BLaER1 treated with 17β-estradiol and CSF1 and Interleukin-3, amounts not matched to agents 10 nM and 100 nM (cell line): ENCODE results near the gene BECN2.

Experiments used
- H3K27ac ChIP-seq, 11 experiments: shearing (Covaris generic); formaldehyde crosslinking; 2 replicates each; pipeline ENCODE4 v1.8.1; 2022
- H3K27me3 ChIP-seq, 11 experiments: shearing (Covaris generic); formaldehyde crosslinking; 2 replicates each; pipeline ENCODE4 v1.8.1; 2022
- H3K36me3 ChIP-seq, 11 experiments: shearing (Covaris generic); formaldehyde crosslinking; 2 replicates each; pipeline ENCODE4 v1.8.1; 2022
- H3K4me1 ChIP-seq, 10 experiments: shearing (Covaris generic); formaldehyde crosslinking; 2 replicates each; pipeline ENCODE4 v1.8.1; 2022
- H3K4me2 ChIP-seq, 11 experiments: shearing (Covaris generic); formaldehyde crosslinking; 2 replicates each; pipeline ENCODE4 v1.8.1; 2022
- H3K4me3 ChIP-seq, 10 experiments: shearing (Covaris generic); formaldehyde crosslinking; 2 replicates each; pipeline ENCODE4 v1.8.1; 2022
- H3K9ac ChIP-seq, 11 experiments: shearing (Covaris generic); formaldehyde crosslinking; 2 replicates each; pipeline ENCODE4 v1.8.1; 2022
- H3K9me3 ChIP-seq, 11 experiments: shearing (Covaris generic); formaldehyde crosslinking; replicated peaks in 1 of 11; 2 replicates each; pipeline ENCODE4 v1.8.1; 2022
- H4K20me1 ChIP-seq, 11 experiments: shearing (Covaris generic); formaldehyde crosslinking; 2 replicates each; pipeline ENCODE4 v1.8.1; 2022
- Cebpa-rat ChIP-seq, 11 experiments: shearing (Covaris generic); IDR thresholded peaks; 2 replicates each; pipeline ENCODE4 v1.8.1; 2022

BECN2 gene, protein sequence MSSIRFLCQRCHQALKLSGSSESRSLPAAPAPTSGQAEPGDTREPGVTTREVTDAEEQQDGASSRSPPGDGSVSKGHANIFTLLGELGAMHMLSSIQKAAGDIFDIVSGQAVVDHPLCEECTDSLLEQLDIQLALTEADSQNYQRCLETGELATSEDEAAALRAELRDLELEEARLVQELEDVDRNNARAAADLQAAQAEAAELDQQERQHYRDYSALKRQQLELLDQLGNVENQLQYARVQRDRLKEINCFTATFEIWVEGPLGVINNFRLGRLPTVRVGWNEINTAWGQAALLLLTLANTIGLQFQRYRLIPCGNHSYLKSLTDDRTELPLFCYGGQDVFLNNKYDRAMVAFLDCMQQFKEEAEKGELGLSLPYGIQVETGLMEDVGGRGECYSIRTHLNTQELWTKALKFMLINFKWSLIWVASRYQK

DNA sequence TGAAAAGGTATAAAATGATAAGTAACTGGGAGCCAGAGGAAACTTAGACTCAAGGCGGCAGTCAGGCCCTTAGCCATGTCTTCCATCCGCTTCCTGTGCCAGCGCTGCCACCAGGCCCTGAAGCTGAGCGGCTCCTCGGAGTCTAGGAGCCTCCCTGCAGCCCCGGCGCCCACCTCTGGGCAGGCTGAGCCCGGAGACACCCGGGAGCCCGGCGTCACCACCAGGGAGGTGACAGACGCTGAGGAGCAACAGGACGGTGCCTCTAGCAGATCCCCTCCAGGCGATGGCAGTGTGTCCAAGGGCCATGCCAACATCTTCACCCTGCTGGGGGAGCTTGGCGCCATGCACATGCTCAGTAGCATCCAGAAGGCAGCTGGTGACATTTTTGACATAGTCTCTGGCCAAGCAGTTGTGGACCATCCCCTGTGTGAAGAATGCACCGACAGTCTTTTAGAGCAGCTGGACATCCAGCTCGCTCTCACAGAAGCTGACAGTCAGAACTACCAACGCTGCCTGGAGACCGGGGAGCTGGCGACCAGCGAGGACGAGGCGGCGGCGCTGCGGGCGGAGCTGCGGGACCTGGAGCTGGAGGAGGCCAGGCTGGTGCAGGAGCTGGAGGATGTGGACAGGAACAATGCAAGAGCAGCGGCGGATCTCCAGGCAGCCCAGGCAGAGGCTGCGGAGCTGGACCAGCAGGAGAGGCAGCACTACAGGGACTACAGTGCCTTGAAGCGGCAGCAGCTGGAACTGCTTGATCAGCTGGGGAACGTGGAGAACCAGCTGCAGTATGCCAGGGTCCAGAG, at the start of gene BECN2:
Gene BECN2 (plus strand): TSS at position 76 of the 803 bp plus-strand sequence. CDS start 0 bp downstream, at position 76.
- Histone ChIP-seq H3K4me1 (no peaks in the 10 kb centered on the region), H3K9me3 (no peaks in the 10 kb centered on the region), H3K9ac (no peak within 1 kb of the TSS), H3K4me2 (no peak within 1 kb of the TSS), H3K27me3 (no peaks in the 10 kb centered on the region), H3K4me3 (no peak within 1 kb of the TSS), H3K27ac (no peak within 1 kb of the TSS), H4K20me1 (no peaks in the 10 kb centered on the region; a peak in 1 of 22 replicates), H3K36me3 (no peaks in the 10 kb centered on the region)
- no peak for TF ChIP-seq Cebpa-rat (IDR thresholded peaks at IDR 0.05)

DNA sequence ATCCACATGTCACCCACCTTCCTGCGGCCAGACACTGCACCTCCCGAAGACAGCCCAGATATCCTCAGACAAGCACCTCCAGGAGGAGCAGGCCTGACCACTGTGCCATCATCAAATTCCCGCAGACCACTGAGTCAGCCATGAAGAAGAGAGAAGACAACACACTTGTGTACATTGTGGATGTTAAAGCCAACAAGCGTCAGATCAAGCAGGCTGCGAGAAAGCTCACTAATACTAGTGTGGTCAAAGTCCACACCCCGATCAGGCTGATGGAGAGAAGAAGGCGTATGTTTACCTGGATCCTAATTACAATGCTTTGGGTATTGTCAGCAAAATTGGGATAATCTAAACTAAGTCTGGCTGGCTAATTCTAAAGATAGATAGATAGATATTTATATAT, 41.4 kb upstream of the BECN2 start:
- Histone ChIP-seq H3K9ac (no peak overlapping the region), H3K27ac (no peak overlapping the region), H3K9me3 (0 out of 22 replicates have a peak, but pooled peaks cover 0 to 6% (median 0%) of the 10 kb centered on the region in 11 experiments), H3K4me3 (no peak overlapping the region), H3K4me1 (peaks cover 0 to 17% (median 0%) of the 10 kb centered on the region in 10 experiments; a peak in 4 of 20 replicates), H3K4me2 (no peak overlapping the region), H3K27me3 (no peaks in the 10 kb centered on the region), H4K20me1 (no peaks in the 10 kb centered on the region), H3K36me3 (no peaks in the 10 kb centered on the region)
- TF ChIP-seq Cebpa-rat (IDR thresholded peaks at IDR 0.05), result no peak

DNA sequence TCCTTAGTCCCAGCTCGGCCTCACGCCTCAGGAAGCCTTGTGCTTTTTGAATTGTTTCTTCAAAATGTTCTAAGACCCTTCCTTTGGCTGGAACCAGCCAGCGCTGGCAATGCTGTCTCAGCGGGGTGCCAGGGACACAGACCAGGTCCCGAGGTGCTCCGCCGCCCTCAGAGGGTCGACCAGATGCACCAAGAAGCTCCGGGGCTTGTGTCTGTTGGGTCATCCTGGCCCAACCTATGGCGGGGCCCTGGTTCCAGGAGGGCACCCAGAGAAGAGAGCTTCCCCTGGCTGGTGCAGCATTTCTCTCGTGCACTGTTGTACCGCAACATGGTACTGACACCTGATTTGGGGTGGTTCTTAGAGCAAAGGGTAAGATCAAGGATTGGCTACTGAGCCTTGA, 40.1 kb upstream of the BECN2 start:
- no peak overlapping the region for H3K4me2 ChIP-seq
- H4K20me1 ChIP-seq, result no peaks in the 10 kb centered on the region
- no peak overlapping the region for H3K4me3 ChIP-seq
- no peak overlapping the region for H3K9ac ChIP-seq
- no peak for TF ChIP-seq Cebpa-rat (IDR thresholded peaks at IDR 0.05)
- no peaks in the 10 kb centered on the region for H3K36me3 ChIP-seq
- H3K27ac ChIP-seq, result no peak overlapping the region
- H3K27me3 ChIP-seq, result no peaks in the 10 kb centered on the region
- H3K9me3 ChIP-seq, result 0 out of 22 replicates have a peak, but pooled peaks cover 0 to 6% (median 0%) of the 10 kb centered on the region in 11 experiments
- H3K4me1 ChIP-seq, result peaks cover 0 to 17% (median 0%) of the 10 kb centered on the region in 10 experiments; a peak in 4 of 20 replicates

DNA sequence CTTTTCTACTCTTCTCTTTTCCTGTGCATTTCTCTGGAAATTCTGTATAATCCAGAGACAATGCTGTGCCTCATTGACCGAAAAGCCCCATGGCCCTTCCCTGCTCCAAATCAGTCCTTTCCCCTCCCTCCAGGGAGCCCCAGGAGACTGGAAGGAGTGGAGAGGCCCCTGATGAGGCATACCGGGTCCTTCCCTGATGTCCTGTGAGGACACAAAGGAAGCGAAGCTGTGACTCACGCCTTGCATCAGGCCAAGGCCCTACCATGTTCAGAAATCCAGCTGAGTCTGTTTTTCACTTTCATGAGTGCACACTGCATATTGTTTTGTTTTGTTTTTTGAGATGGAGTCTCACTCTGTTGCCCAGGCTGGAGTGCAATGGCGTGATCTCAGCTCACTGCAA, 38.7 kb upstream of the BECN2 start:
- TF ChIP-seq Cebpa-rat (IDR thresholded peaks at IDR 0.05), result no peak
- H3K4me2 ChIP-seq, result peak overlapping the region in 2 of 11 experiments; percentile 45 to 62; a peak in 5 of 22 replicates
- H3K4me3 ChIP-seq, result no peak overlapping the region
- H3K4me1 ChIP-seq, result peaks cover 0 to 17% (median 0%) of the 10 kb centered on the region in 10 experiments; a peak in 4 of 20 replicates
- no peaks in the 10 kb centered on the region for H3K27me3 ChIP-seq
- H3K27ac ChIP-seq, result 0 out of 22 replicates have a peak overlapping the region, but pooled peaks of 1 of the 11 experiments have one; percentile 29
- no peaks in the 10 kb centered on the region for H3K36me3 ChIP-seq
- 0 out of 22 replicates have a peak, but pooled peaks cover 0 to 6% (median 0%) of the 10 kb centered on the region in 11 experiments for H3K9me3 ChIP-seq
- H3K9ac ChIP-seq, result no peak overlapping the region
- no peaks in the 10 kb centered on the region for H4K20me1 ChIP-seq

DNA sequence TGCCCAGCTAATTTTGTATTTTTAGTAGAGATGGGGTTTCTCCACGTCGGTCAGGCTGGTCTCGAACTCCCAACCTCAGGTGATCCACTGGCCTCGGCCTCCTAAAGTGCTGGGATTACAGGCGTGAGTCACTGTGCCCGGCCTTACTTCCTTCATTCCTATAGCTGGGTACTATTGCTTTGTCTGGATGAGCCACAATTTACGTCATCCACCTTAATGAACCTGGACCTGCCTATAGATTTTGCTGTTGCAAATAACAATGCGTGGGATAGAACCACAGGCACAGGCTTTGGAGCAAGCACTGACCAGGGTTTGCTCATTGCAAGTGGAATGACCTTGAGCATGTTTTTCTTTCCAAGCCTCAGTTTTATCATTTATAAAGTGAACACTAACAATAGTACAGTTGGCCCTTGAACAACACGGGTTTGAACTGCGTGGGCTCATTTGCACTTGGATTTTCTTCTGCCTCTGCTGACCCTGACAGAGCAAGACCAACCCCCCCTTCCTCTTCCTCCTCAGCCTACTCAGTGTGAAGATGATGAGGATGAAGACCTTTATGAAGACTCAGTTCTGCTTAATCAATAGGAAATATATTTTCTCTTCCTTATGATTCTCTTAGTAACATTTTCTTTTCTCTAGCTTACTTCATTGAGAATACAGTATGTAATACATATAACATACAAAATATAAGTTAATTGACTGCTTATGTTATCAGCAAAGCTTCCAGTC, 33.3 kb upstream of the BECN2 start:
- Histone ChIP-seq H3K4me2 (no peak overlapping the region), H3K4me3 (no peak overlapping the region), H3K27me3 (no peaks in the 10 kb centered on the region), H3K36me3 (no peaks in the 10 kb centered on the region), H4K20me1 (no peaks in the 10 kb centered on the region), H3K9me3 (no peaks in the 10 kb centered on the region), H3K9ac (no peak overlapping the region), H3K27ac (no peak overlapping the region), H3K4me1 (peaks cover 0 to 10% (median 0%) of the 10 kb centered on the region in 10 experiments; a peak in 7 of 20 replicates)
- TF ChIP-seq Cebpa-rat (IDR thresholded peaks at IDR 0.05), result no peak

DNA sequence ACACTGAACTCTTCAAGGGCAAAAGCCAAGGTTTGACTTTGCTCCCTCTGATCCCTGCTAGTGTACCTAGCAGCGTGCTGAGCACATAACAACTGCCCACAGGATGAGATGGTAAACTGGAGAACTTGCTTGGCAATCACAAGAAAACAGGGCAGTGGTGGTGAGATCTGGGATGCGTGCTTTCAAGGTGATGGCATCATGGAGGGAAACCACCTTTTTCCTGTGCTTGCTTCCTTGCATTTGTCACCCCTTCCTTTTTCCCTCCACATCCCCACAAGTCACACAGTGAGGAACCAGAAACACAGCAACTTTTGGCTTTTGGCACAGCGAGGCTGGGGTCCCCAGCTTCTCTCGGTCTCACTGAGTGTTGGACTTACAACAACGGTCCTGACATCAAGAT, 31.4 kb upstream of the BECN2 start:
- H3K4me3 ChIP-seq, result no peak overlapping the region
- no peaks in the 10 kb centered on the region for H3K9me3 ChIP-seq
- no peaks in the 10 kb centered on the region for H3K36me3 ChIP-seq
- H3K27me3 ChIP-seq, result no peaks in the 10 kb centered on the region
- TF ChIP-seq Cebpa-rat (IDR thresholded peaks at IDR 0.05), result no peak
- no peak overlapping the region for H3K9ac ChIP-seq
- H3K27ac ChIP-seq, result no peak overlapping the region
- H3K4me1 ChIP-seq, result peaks cover 0 to 4% (median 0%) of the 10 kb centered on the region in 10 experiments; a peak in 4 of 20 replicates
- peak overlapping the region in 2 of 11 experiments; percentile 19 to 23; a peak in 1 of 22 replicates for H3K4me2 ChIP-seq
- no peaks in the 10 kb centered on the region for H4K20me1 ChIP-seq

DNA sequence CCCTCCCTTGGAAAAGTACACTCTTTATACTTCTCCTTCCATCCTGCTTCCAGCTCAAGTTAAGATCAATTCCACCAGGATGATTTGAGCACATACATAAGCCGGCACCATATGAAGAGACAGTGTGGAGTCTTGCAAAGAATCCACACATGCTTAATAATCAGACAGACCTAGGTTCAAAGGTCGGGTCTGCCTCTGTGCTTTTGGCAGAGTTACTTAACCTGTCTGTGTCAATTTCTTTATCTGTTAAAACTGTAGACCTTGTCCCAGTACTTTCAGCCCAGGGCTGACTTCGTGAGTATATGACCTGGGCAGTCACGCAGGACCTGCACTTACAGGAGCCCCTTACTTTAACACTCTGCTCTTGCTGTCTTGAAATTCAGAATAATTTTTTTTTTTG, 30.2 kb upstream of the BECN2 start:
- H3K9ac ChIP-seq, result no peak overlapping the region
- H3K9me3 ChIP-seq, result no peaks in the 10 kb centered on the region
- peaks cover 0 to 4% (median 0%) of the 10 kb centered on the region in 10 experiments; a peak in 4 of 20 replicates for H3K4me1 ChIP-seq
- H3K36me3 ChIP-seq, result no peaks in the 10 kb centered on the region
- no peak overlapping the region for H3K27ac ChIP-seq
- H4K20me1 ChIP-seq, result no peaks in the 10 kb centered on the region
- no peak overlapping the region for H3K4me2 ChIP-seq
- no peak for TF ChIP-seq Cebpa-rat (IDR thresholded peaks at IDR 0.05)
- H3K4me3 ChIP-seq, result no peak overlapping the region
- H3K27me3 ChIP-seq, result no peaks in the 10 kb centered on the region

DNA sequence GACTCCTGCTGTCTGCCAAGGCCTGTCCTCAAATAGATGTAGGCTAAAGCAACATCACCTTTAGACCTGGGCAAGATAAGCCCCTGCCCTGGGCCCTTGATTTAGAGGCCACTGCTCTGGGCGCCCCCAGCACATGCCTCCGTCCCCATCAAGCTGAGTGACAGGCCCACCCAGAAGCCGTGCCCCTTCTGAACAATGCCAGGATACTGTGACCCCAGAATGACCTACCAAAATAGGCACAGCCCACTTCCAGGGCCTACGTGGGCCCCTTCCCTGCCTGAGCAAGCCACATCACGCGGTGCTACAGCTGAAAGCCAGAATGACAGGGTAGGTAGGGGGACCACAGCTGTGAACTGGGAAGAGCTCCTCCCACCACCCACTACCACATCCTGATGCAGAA, 24.7 kb upstream of the BECN2 start:
- Histone ChIP-seq H3K36me3 (no peaks in the 10 kb centered on the region), H4K20me1 (no peaks in the 10 kb centered on the region), H3K4me2 (no peak overlapping the region), H3K4me1 (no peaks in the 10 kb centered on the region), H3K27ac (no peak overlapping the region), H3K4me3 (no peak overlapping the region), H3K9ac (no peak overlapping the region), H3K27me3 (no peaks in the 10 kb centered on the region), H3K9me3 (no peaks in the 10 kb centered on the region)
- no peak for TF ChIP-seq Cebpa-rat (IDR thresholded peaks at IDR 0.05)
